ENCODE measurements around the gene PPP4C. TPM values are rescaled to one million over a fixed set of nuclear protein-coding genes. Genes with fewer than 3 reads are reported as not detected.

PPP4C gene
- total RNA-seq, 2 experiments from 2014 or later: 125 to 127 TPM

Other genes with a start within 250 kb of the PPP4C start
- 10 to 100 TPM; 46.8 to 50.6 TPM for gene CDIPT, start 212.8 kb upstream of the PPP4C start, total RNA-seq
- gene SEZ6L2, start 176.4 kb upstream of the PPP4C start, total RNA-seq: under 1 TPM in 1 of 2 experiments, not detected in 1; 0.32 TPM
- gene ASPHD1, start 175.5 kb upstream of the PPP4C start, total RNA-seq: 1 to 10 TPM; 1.3 to 2.0 TPM
- gene KCTD13, start 149.8 kb upstream of the PPP4C start, total RNA-seq: 10 to 100 TPM; 27.2 to 30.3 TPM
- 10 to 100 TPM; 29.3 TPM for gene TMEM219, start 113.9 kb upstream of the PPP4C start, total RNA-seq
- gene TAOK2, start 102.1 kb upstream of the PPP4C start, total RNA-seq: 10 to 100 TPM; 24.9 to 26.4 TPM
- gene HIRIP3, start 80.4 kb upstream of the PPP4C start, total RNA-seq: 10 to 100 TPM; 39.5 to 41.4 TPM
- gene INO80E, start 79.8 kb upstream of the PPP4C start, total RNA-seq: 10 to 100 TPM; 83.8 to 91.1 TPM
- gene DOC2A, start 65.0 kb upstream of the PPP4C start, total RNA-seq: 1 to 10 TPM in 1 of 2 experiments, under 1 TPM in 1; 0.89 to 1.4 TPM
- gene C16orf92, start 52.8 kb upstream of the PPP4C start, total RNA-seq: not detected
- gene TLCD3B, start 44.7 kb upstream of the PPP4C start, total RNA-seq: 1 to 10 TPM; 1.2 to 2.0 TPM
- gene ALDOA, start 10.2 kb upstream of the PPP4C start, total RNA-seq: 1,000 to 10,000 TPM; 2,800 to 2,893 TPM
- gene TBX6, start 15.9 kb downstream of the PPP4C start, total RNA-seq: 1 to 10 TPM in 1 of 2 experiments, under 1 TPM in 1; 0.74 to 1.1 TPM
- gene YPEL3, start 20.2 kb downstream of the PPP4C start, total RNA-seq: 10 to 100 TPM; 11.8 to 12.1 TPM
- gene GDPD3, start 37.5 kb downstream of the PPP4C start, total RNA-seq: 1 to 10 TPM; 1.7 to 4.3 TPM
- gene MAPK3, start 47.2 kb downstream of the PPP4C start, total RNA-seq: 10 to 100 TPM; 38.9 to 41.6 TPM
- 100 to 1,000 TPM; 972 to 977 TPM for gene CORO1A, start 107.6 kb downstream of the PPP4C start, total RNA-seq
- 100 to 1,000 TPM; 252 to 257 TPM for gene BOLA2B, start 117.7 kb downstream of the PPP4C start, total RNA-seq
- 10 to 100 TPM; 64.2 to 65.7 TPM for gene SLX1A, start 117.9 kb downstream of the PPP4C start, total RNA-seq
- gene SULT1A3, start 123.3 kb downstream of the PPP4C start, total RNA-seq: 10 to 100 TPM in 1 of 2 experiments, 1 to 10 TPM in 1; 9.6 to 12.3 TPM
- 1 to 10 TPM; 6.8 to 8.1 TPM for gene NPIPB13, start 172.5 kb downstream of the PPP4C start, total RNA-seq